PC-9 (cell line): ENCODE measurements around the gene DNAJC3. TPM values are rescaled to one million over a fixed set of nuclear protein-coding genes. Genes with fewer than 3 reads are reported as not detected.

ENCODE experiments used
- BruUV-seq: library from RNA; stranded (reverse); fragments of 400-500 nt; replicated peaks from 2 replicates; lab custom pipeline; 2021; lab: Mats Ljungman, UMichigan
- CTCF ChIA-PET: fragments of 300-600 bp; sonication (Branson Sonifier 250); formaldehyde crosslinking; loops from one replicate; lab custom pipeline; 2022; ENCODE audit warnings: antibody characterized with exemption; lab: Charles Lee
- POLR2A ChIA-PET: fragments of 300-600 bp; sonication (Branson Sonifier 250); formaldehyde crosslinking; loops from one replicate; lab custom pipeline; 2022; ENCODE audit warnings: antibody characterized with exemption; ENCODE audit not compliant: unreplicated experiment; lab: Charles Lee
- DNase-seq, 2 experiments: peaks; one replicate each; pipeline versions ENCODE4 v3.0.0 to v3.0.0-alpha.2; 2015 to 2022; ENCODE audit warnings: mixed read lengths in 1 of 2
- H2AFZ ChIP-seq: fragments of 200-600 bp; sonication (generic); 2 replicates; pipeline ENCODE4 v1.8.1; 2017; ENCODE audit warnings: antibody characterized with exemption
- H3F3A ChIP-seq: fragments of 200-600 bp; sonication (generic); 2 replicates; pipeline ENCODE4 v1.8.1; 2017; ENCODE audit warnings: antibody characterized with exemption, mild to moderate bottlenecking, low read depth; ENCODE audit not compliant: insufficient read depth
- H3K27ac ChIP-seq: fragments of 200-600 bp; sonication (generic); 2 replicates; pipeline ENCODE4 v1.6.1; 2016; ENCODE audit warnings: mixed run types
- H3K27me3 ChIP-seq: fragments of 200-600 bp; sonication (generic); 2 replicates; pipeline ENCODE4 v1.6.1; 2016; ENCODE audit warnings: low read depth, mixed run types; ENCODE audit not compliant: insufficient read depth
- H3K36me3 ChIP-seq: fragments of 200-600 bp; sonication (generic); 2 replicates; pipeline ENCODE4 v1.6.1; 2016; ENCODE audit warnings: low read depth, mixed run types
- H3K4me1 ChIP-seq: fragments of 200-600 bp; sonication (generic); replicated peaks from 2 replicates; pipeline ENCODE4 v1.6.1; 2016; ENCODE audit warnings: mixed run types; ENCODE audit not compliant: insufficient read depth
- H3K4me2 ChIP-seq: fragments of 200-600 bp; sonication (generic); 2 replicates; pipeline ENCODE4 v1.6.1; 2017; ENCODE audit warnings: mixed run types
- H3K4me3 ChIP-seq: fragments of 200-600 bp; sonication (generic); 2 replicates; pipeline ENCODE4 v1.6.1; 2016; ENCODE audit warnings: mixed run types
- H3K79me2 ChIP-seq: fragments of 200-600 bp; sonication (generic); 2 replicates; pipeline ENCODE4 v1.6.1; 2017; ENCODE audit warnings: low read depth, mixed run types
- H3K9me2 ChIP-seq: fragments of 200-600 bp; sonication (generic); 2 replicates; pipeline ENCODE4 v1.8.1; 2017; ENCODE audit warnings: mild to moderate bottlenecking; ENCODE audit not compliant: insufficient read depth
- H3K9me3 ChIP-seq: fragments of 200-600 bp; sonication (generic); 2 replicates; pipeline ENCODE4 v1.8.1; 2016; ENCODE audit warnings: low read depth; ENCODE audit not compliant: insufficient read depth
- H4K20me1 ChIP-seq: fragments of 200-600 bp; sonication (generic); 2 replicates; pipeline ENCODE4 v1.8.1; 2017; ENCODE audit not compliant: insufficient read depth
- CTCF ChIP-seq: fragments of 200-600 bp; sonication (generic); conservative IDR thresholded peaks from 2 replicates; pipeline ENCODE4 v1.6.1; 2017; ENCODE audit warnings: mixed run types, antibody characterized with exemption, mild to moderate bottlenecking, moderate library complexity
- EZH2 ChIP-seq: fragments of 200-600 bp; sonication (generic); IDR thresholded peaks from 2 replicates; pipeline ENCODE4 v1.8.0; 2017; ENCODE audit warnings: antibody characterized with exemption, low read depth
- intact Hi-C: fragments of 100-400 bp; cut with micrococcal nuclease; formaldehyde crosslinking; loops from one replicate; pipeline ENCODE4 v1.10.0; 2022; ENCODE audit not compliant: unreplicated experiment
- total RNA-seq: library from RNA; stranded (reverse); gene quantifications from 2 replicates; pipeline ENCODE4 v1.2.3, GENCODE V29; 2021

The DNAJC3 gene
- total RNA-seq, 1 experiment from 2014 or later, result 10.5 TPM

DNA sequence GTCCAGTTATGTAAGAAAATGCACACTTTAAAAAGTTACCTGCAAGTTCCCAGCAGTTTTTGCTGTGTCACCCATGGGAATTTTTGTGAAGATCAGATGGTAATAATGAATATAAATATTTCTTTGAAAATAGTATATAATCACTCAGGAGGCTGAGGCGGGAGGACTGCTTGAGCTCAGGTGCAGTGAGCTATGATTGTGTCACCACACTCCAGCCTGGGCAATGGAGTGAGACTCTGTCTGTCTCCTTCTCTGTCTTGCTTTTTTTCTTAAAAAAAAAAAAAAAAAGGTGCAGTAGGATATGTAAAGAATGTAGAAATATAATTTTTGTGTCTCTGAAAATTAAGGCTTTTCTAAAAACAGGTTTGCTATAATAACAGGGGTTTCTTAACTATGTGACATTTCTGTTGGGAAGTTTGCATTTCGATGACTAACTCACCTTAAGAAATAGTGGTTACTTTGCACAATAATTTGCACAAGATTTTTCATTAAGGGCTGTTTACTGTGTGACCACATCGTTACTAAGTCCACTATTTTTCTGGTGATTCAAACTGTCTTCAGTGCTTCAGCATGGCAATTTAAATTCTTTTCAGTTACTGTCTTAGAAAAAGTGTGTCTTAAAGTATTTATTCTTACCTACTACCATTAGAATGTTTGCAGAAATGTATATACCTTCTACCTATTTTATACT, 37.3 kb downstream of the DNAJC3 start:
- Histone ChIP-seq H3K27me3 (no peaks in the 10 kb centered on the region), H3K9me3 (peaks cover 13% of the 10 kb centered on the region), H3K36me3 (peaks cover 42% of the 10 kb centered on the region), H3K9me2 (no peaks in the 10 kb centered on the region), H3K4me1 (peaks cover 36% of the 10 kb centered on the region), H2AFZ (no peak overlapping the region), H3K4me2 (peak overlapping the region; percentile 52), H3K4me3 (peak overlapping the region; percentile 5; the same call in 1 of the 2 replicates), H3K79me2 (0 out of 2 replicates have a peak, but pooled peaks cover 15% of the 10 kb centered on the region), H4K20me1 (no peaks in the 10 kb centered on the region), H3F3A (peaks cover 40% of the 10 kb centered on the region), H3K27ac (peak overlapping the region; percentile 72)
- TF ChIP-seq EZH2, result no peak
- no peak for TF ChIP-seq CTCF
- no TSS peak for BruUV-seq
- intact Hi-C loops, result loop anchor here (5.0 kb wide), 1 partner anchor 33 kb away; no protein-coding TSS in a partner anchor
- POLR2A ChIA-PET, result interaction anchor here (0.9 kb wide), 1 partner anchor 38 kb away, joined by 7 read pairs; no protein-coding TSS in a partner anchor
- DNase-seq, result peak in 1 of 2 experiments; percentile 95
- CTCF ChIA-PET, result no interaction called here

GRCh38 chr13:95716231-95716630, 39.3 kb downstream of the DNAJC3 start:
- no peak overlapping the region for H3K4me2 ChIP-seq
- DNase-seq, result no peak
- no peaks in the 10 kb centered on the region for H4K20me1 ChIP-seq
- POLR2A ChIA-PET, result no interaction called here
- H3K4me3 ChIP-seq, result no peak overlapping the region
- H3K9me3 ChIP-seq, result peaks cover 13% of the 10 kb centered on the region
- no TSS peak for BruUV-seq
- H3F3A ChIP-seq, result peaks cover 40% of the 10 kb centered on the region
- H3K4me1 ChIP-seq, result peaks cover 36% of the 10 kb centered on the region
- no peaks in the 10 kb centered on the region for H3K9me2 ChIP-seq
- H3K79me2 ChIP-seq, result 0 out of 2 replicates have a peak, but pooled peaks cover 15% of the 10 kb centered on the region
- TF ChIP-seq CTCF (no peak), EZH2 (no peak)
- H3K27me3 ChIP-seq, result no peaks in the 10 kb centered on the region
- intact Hi-C loops, result no loop called here
- H3K36me3 ChIP-seq, result peaks cover 30% of the 10 kb centered on the region; the same call in 1 of the 2 replicates
- H3K27ac ChIP-seq, result no peak overlapping the region
- H2AFZ ChIP-seq, result no peak overlapping the region
- CTCF ChIA-PET, result no interaction called here

DNA sequence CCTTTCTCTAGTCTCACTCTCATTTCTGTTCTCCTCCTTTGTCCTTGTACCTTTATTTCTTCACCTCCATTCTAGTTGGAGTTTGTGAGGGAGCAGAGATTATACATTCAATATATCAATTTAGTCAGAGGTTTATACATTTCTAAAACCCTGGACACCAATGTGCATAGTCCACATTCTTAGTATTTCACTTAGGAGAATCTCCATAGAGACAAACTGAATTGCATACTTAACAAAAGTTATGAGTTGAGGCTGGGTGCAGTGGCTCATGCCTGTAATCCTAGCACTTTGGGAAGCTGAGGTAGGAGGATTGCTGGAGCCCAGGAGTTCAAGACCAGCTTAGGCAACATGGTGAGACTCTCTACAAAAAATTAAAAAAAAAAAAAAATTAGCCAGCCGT, 45.3 kb downstream of the DNAJC3 start:
- Histone ChIP-seq H3K27me3 (no peaks in the 10 kb centered on the region), H4K20me1 (no peaks in the 10 kb centered on the region; the same call in 1 of the 2 replicates), H3K4me1 (no peaks in the 10 kb centered on the region), H3K27ac (no peak overlapping the region), H3K4me2 (no peak overlapping the region), H3K4me3 (no peak overlapping the region), H3F3A (no peaks in the 10 kb centered on the region), H3K9me3 (peaks cover 6% of the 10 kb centered on the region; the same call in 1 of the 2 replicates), H3K36me3 (peaks cover 11% of the 10 kb centered on the region; the same call in 1 of the 2 replicates), H3K79me2 (0 out of 2 replicates have a peak, but pooled peaks cover 11% of the 10 kb centered on the region), H3K9me2 (no peaks in the 10 kb centered on the region), H2AFZ (no peak overlapping the region)
- ChIA-PET CTCF (no interaction called here), POLR2A (no interaction called here)
- DNase-seq, result no peak
- intact Hi-C loops, result no loop called here
- TF ChIP-seq CTCF (no peak), EZH2 (no peak)
- BruUV-seq, result no TSS peak
